Stimulated activated CD8-positive, alpha-beta memory T cell treated with anti-CD3 and anti-CD28 coated beads, Interleukin-15, amount 100 ng/mL, for 4 hours (primary cell): ENCODE data around the gene CBS.
"Not testable (repeated sequence)": the region's sequence is repeated elsewhere in the genome, so short reads cannot be mapped to it uniquely, and the experiment has no call there.

Experiments used
- DNase-seq, 2 donors: peaks; one replicate each; pipeline ENCODE4 v3.0.0-alpha.2; 2020; ENCODE audit warnings: low read depth in 2 of 2

CBS gene

GRCh38 chr21:43068065-43068464 is 7.6 kb downstream of the CBS start:
- not testable (repeated sequence) for DNase-seq

DNA sequence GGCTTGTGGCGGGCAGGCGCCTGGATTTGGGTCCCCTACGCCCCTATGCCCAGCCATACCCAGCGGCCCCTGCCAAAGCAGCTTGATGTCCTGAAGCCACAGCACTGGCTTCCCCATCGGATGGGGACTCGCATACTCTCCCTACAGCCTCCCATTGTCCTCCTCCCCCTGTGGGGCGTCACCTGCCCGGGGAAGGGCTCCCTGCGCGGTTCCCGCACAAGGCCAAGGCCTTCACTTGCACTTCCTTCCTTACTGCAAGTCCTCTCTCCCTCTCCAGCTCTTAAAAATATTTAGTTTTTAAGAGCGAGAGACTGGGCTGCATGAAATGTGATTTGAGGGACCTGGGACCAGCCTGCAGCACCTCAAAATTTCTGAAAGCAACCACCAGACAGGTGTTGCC is 8.9 kb downstream of the CBS start:
- not testable (repeated sequence) for DNase-seq

GRCh38 chr21:43065991-43066390 is 9.6 kb downstream of the CBS start:
- not testable (repeated sequence) for DNase-seq

DNA sequence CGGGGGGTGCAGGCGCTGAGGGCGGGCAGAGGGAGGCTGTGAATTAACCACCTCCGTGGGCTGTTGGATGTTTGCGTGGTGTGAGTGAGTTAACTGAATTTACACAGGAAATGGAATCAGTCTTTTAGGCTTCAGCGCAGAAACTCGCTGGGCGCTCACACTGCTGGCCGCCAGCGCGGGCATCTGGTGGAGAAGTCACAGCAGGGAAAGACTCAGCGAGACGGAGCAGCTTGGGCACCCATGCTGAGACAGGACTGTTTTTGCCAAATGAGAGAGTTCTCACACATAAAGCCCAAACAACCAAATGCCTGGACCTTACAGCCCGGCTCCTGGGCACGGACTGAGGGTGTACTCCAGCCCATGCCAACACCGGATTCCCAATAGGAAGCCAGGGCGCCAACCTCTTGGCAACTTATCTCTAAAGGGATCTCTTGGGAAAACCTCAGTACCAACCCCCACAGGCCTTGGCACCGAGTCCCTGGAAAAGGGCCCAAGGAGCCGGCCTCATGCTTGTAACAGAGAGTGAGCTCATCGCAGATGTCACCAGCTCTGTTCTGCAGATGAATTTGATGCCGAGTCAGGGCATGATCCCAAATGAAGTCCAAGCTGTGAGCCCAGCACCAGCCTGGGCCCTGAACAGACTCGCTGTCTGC is 11.2 kb downstream of the CBS start:
- not testable (repeated sequence) for DNase-seq

DNA sequence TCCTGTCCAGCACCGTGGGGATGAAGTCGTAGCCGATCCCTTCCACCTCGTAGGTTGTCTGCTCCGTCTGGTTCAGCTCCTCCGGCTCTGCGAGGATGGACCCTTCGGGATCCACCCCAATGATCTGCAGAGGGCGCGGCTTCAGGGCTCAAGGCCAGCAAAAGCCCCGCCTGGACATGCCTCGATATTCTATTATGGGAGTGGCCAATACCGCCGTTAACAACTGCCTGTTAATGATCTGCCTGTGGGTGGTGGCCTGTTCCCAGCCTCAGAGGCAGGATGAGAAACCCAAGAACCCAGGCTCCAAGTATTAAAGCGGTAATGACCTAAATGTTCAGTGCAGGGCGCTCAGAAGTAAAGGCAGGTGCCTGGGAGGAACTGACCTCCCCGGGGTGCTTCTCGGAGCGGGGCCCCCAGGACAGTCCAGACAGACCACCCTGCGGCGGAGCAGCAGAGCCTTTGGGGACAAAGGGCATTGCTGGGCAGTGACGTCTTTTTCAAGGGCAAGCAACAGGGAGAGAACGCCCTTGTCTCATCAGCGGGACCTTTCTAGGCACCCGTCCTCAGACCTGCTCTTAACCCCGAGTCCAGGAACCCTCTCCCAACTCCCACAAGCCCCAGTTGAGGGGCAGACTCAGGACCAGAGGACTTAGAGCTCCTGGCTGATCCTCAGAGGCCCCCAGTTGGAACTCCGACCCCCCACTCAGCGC is 12.5 kb downstream of the CBS start:
- not testable (repeated sequence) for DNase-seq

GRCh38 chr21:43053112-43053511 is 22.5 kb downstream of the CBS start:
- DNase-seq: not testable (repeated sequence)

GRCh38 chr21:43045876-43046821 is 29.5 kb downstream of the CBS start:
- DNase-seq: not testable (repeated sequence)

- DNase-seq: not testable (repeated sequence)
Measured at GRCh38 chr21:43045165-43045875, 30.3 kb downstream of the CBS start.

DNA sequence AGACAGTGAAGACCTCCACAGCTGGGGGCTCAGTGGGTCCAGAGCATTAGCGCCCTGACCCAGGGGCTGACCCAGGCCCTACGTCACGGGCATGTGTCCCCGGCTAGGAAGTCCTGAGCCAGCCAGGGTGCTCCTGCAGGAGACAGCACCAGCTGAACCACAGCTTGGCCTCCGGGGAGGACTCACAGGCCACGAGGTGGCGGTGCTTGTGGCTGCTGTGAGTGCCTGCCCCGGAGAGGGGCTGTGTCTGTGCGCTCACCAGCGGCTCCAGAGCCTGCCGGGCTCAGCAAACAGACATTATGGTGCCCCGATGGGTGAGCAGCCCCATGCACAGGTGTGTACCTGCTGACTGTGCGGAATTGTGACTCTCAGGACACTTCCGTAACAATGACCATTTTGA is 31.1 kb downstream of the CBS start:
- not testable (repeated sequence) for DNase-seq

GRCh38 chr21:43043291-43043690 is 32.3 kb downstream of the CBS start:
- not testable (repeated sequence) for DNase-seq

DNA sequence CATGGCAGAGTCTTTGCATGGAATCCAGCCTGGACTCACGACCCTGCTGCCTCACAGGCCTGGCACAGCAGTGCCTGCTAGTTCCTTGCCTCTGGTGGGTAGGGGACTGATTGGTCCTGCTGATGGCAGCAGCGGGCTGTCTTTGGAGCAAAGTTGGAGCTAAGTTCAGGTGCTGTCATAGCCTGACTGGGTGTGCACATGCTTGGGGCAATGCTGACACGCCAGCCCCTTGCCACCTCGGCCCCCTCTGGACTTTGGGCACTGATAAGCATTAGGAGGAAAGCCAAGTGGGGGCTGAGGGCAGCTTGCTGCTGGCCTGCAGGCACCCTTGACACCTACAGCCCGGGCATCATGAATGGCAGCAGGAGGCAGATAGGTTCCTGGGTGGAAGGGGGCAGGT is 33.5 kb downstream of the CBS start:
- not testable (repeated sequence) for DNase-seq

GRCh38 chr21:43038659-43039044 is 37.0 kb downstream of the CBS start:
- not testable (repeated sequence) for DNase-seq

DNA sequence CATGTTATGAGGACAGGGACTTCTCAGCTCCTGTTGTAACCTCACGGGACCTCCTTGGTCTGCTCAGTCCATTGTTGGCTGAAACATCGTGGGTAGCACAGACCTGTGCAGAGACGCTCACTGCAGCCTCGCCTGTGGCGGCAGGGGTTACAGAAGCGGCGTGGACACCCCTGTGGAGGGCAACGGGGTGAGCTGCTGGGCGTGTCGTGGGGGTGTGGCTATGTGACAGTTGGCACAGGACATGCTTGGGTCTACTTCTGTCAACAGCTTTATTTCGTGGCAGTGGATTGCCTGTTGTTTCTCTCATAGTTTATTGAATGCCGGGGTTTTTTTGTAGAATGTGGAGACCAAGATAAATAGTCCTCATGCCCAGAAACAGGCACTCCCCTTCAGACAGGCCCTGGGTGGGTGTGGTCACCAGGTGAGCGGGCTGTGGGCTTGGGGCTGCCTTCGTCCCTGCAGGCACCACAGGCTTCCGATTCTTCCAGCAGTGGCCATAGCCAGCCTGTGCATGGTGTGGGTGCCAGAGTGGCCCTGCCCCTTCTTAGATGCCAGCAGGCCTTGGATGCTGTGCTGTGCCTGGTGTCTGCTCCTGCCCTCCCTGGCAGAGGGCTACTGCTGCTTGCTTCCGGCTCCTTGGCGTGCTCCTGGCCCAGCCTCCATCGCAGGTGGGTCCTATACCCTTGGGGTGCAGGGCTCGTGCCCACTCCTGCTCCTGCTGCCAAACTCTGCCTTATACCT is 37.5 kb downstream of the CBS start:
- DNase-seq: not testable (repeated sequence)

- not testable (repeated sequence) for DNase-seq
Measured at GRCh38 chr21:43036889-43037288, 38.7 kb downstream of the CBS start.

DNA sequence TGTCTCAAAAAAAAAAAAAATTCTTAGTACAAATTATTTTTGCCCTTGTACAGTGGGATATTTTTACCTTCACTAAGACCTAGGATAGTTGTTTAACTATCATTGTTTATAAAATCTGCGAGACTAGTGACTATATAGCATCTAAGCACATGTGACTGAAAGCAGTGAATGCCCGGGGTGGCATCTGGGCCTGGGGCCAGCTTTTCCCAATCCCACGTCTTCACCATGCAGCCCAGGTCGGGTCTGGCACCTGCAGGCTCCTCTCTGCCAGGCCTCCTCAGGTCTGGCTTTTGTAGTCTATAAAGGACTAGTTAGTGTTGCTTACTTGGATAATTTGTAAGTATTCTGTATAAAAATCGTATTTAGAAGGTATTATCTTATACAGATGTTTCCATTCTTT is 40.8 kb downstream of the CBS start:
- no peak for DNase-seq

DNA sequence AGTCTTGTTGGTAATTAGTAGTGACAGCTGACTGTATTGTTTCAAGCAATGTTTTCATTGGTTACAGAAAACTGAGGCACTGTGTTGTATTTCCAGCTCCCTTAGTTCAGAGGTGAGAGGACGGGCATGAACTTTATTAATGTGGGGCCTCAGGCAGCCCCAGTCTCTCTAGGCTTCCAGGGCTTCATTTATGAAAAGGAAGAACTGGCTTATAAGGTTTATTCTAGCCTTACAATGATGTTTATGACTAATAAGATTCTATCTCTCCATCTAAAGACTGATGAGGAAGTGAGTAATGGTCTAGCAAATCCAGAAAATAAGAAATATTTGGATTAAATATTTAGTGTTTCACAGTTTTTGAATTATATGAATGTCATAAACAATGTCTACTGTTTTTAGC is 41.5 kb downstream of the CBS start:
- no peak for DNase-seq

DNA sequence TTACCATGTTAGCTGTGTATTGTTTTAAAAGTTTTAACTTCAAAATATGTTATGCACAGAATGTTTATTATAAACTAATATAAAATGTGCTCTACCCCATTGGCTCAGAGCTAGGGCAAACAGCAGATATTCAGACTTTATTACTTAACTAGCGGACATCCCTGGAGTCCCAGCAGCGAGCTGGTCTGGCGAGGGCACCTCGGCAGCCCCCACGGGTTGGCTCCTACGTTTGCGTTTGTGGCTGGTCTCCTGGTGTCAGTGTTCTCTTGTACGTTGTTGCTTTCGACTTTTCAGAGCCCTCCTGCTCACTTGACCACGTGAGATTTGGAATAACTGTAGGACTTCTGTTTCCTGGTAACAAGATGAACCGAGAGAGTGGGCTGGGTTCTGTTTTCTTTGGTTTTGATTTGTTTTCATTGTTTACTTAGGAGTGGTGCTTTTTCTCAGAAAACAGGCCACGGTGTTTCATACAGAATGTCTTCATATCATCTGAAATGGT is 44.5 kb downstream of the CBS start:
- no peak for DNase-seq

- DNase-seq: no peak
Measured at GRCh38 chr21:43029785-43030184, 45.9 kb downstream of the CBS start.

DNA sequence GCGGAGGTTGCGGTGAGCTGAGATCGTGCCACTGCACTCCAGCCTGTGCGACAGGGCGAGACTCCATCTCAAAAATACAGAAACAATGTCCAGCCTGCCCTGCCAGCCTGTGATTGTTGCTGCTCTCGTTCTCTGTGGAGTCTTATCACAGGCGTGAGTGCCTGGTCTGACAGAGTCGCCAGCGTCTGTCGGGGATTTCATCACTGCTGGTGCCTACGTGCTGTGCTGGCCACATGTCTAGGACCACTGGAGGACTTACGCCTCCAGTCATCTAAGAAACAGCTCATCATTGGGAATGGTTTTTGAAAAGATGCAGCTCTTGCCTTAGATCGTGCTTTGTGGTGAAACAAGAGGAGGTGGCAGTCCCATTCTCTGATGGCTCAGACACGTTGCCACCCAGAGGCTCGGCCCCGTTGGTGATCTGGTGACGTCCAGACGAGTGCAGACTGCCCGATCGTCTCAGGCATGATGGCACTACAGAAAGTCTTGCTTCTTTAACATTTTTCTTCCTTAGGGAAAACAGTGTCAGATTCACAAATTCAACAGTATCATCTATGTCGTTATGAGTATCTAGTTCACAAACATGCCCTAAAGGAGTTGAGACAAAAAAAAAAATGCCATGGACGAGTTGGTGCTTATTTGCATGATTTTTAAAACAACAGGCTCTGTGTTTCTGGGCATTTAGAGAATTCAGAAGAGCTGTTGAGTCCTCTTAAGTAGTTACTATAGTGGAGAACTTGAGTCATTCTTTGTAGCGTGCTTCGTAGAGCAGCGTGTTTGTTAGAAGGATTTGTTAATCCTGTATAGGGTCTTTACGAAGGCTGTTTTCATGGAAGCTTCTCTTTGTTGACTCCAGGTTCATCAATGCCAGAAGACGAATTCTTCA is 47.5 kb downstream of the CBS start:
- DNase-seq: no peak
